Upper lobe of left lung (tissue), 6 donors: ENCODE results near the gene CYP4B1. TPM values are rescaled to one million over a fixed set of nuclear protein-coding genes. Genes with fewer than 3 reads are reported as not detected.
A peak's percentile ranks its signal among the peaks of the same experiment; 100 is the strongest.
"Not testable (repeated sequence)": the region's sequence is repeated elsewhere in the genome, so short reads cannot be mapped to it uniquely, and the experiment has no call there.

ENCODE experiments used
- ATAC-seq, 2 donors: fragments of 200-7000 bp; cut with Tn5 transposase; one replicate each; pipeline ENCODE4 v1.9.1; 2022; ENCODE audit warnings: mild to moderate bottlenecking in 2 of 2, moderate library complexity in 2 of 2; ENCODE audit not compliant: low FRiP score in 2 of 2
- DNase-seq, 2 donors: peaks; one replicate each; pipeline ENCODE4 v3.0.0-alpha.2; 2019 to 2020
- H3K27ac ChIP-seq, 4 donors: fragments of 200-600 bp; sonication (generic); one replicate each; pipeline ENCODE4 v1.5.1; 2016 to 2019
- H3K27me3 ChIP-seq, 4 donors: fragments of 200-600 bp; sonication (generic); one replicate each; pipeline ENCODE4 v1.5.1; 2017 to 2019
- H3K36me3 ChIP-seq, 4 donors: fragments of 200-600 bp; sonication (generic); one replicate each; pipeline ENCODE4 v1.5.1; 2016 to 2019
- H3K4me1 ChIP-seq, 4 donors: fragments of 200-600 bp; sonication (generic); one replicate each; pipeline ENCODE4 v1.5.1; 2018 to 2019
- H3K4me3 ChIP-seq, 4 donors: fragments of 200-600 bp; sonication (generic); one replicate each; pipeline ENCODE4 v1.5.1; 2017 to 2019; ENCODE audit warnings: mild to moderate bottlenecking in 2 of 4, moderate library complexity in 1 of 4
- H3K9me3 ChIP-seq, 4 donors: fragments of 200-600 bp; sonication (generic); one replicate each; pipeline ENCODE4 v1.5.1; 2018 to 2019
- CTCF ChIP-seq, 6 experiments: fragments of 450-650 bp in 4 of 6; fragments of 200-600 bp in 2 of 6; sonication (generic) in 2 of 6; IDR thresholded peaks; one replicate each; pipeline ENCODE4 v1.5.1; 2016 to 2019; ENCODE audit warnings: antibody characterized with exemption in 6 of 6
- EP300 ChIP-seq, 4 donors: sonication (generic); formaldehyde crosslinking; IDR thresholded peaks; one replicate each; pipeline ENCODE4 v1.5.1; 2017; ENCODE audit warnings: antibody characterized with exemption in 4 of 4, control low read depth in 2 of 4
- POLR2A ChIP-seq, 4 donors: fragments of 450-650 bp; IDR thresholded peaks; one replicate each; pipeline ENCODE4 v1.5.1; 2016 to 2017; ENCODE audit warnings: antibody characterized with exemption in 4 of 4, mild to moderate bottlenecking in 2 of 4
- POLR2AphosphoS5 ChIP-seq, 2 donors: sonication (generic); formaldehyde crosslinking; IDR thresholded peaks; one replicate each; pipeline ENCODE4 v1.5.1; 2017; ENCODE audit warnings: antibody characterized with exemption in 2 of 2
- WGBS, 2 donors: methylation state at CpG; one replicate each; pipeline ENCODE4 v1.1.5; 2017 to 2018; 5-methylcytosine and 5-hydroxymethylcytosine counted together
- total RNA-seq, 6 donors: library from RNA; depleted of rRNA in 4 of 6; stranded (reverse); fragments of >200 nt in 4 of 6; gene quantifications; one replicate each; pipeline versions ENCODE4 v1.1.0 to v1.2.1, GENCODE V29; 2016 to 2021
- donor health status: DM: no; HTN: no; CAD: no; lungs with moderate emphysema.
- donor health status: DM: no; HTN: yes; CAD: no; lungs with severe emphysema.

Gene CYP4B1
- total RNA-seq, 6 donors from 2014 or later, result 211 to 1,043 (median 640) TPM

- H3K27ac ChIP-seq, result not testable (repeated sequence)
Measured at GRCh38 chr1:46857660-46858065, 58.8 kb downstream of the CYP4B1 start.

DNA sequence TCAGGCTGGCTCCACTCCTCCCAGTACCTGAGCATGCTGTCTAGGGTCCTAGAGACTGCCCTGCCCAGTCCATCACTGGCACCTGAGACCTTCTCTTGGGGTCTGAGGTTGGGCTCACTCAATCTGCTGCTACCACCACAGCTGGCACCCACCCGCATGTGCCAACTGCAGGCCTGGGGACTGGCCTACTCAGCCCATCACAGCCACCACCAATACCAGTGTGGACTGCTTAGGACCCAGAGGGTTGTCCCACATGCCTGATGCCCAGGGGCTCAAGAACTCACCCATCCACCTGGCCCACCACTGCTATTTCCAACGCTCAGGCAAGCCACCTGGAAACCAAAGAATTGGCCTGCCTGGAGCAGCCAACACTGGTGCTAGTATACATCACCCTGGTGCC lies 63.5 kb downstream of the CYP4B1 start:
- H3K9me3 ChIP-seq, result peaks cover 0 to 8% (median 4%) of the 10 kb centered on the region in 4 donors
- no peak overlapping the region for H3K4me3 ChIP-seq
- DNase-seq, result no peak
- no peaks in the 10 kb centered on the region for H3K27me3 ChIP-seq
- no peaks in the 10 kb centered on the region for H3K36me3 ChIP-seq
- peak; percentile 23 to 49 for ATAC-seq
- H3K27ac ChIP-seq, result no peak overlapping the region
- no peaks in the 10 kb centered on the region for H3K4me1 ChIP-seq
- TF ChIP-seq EP300 (IDR thresholded peaks at IDR 0.05), result no peak
- no peak for TF ChIP-seq POLR2AphosphoS5 (IDR thresholded peaks at IDR 0.05)
- TF ChIP-seq POLR2A (IDR thresholded peaks at IDR 0.05), result no peak
- no peak for TF ChIP-seq CTCF (IDR thresholded peaks at IDR 0.05)
- WGBS, 2 donors, result 80 to 82% methylated on average over 1 to 2 of the region's 2 CpGs

More at GRCh38 chr1:46857660-46858065, 58.8 kb downstream of the CYP4B1 start:
- ATAC-seq (peak; percentile 38 to 88), DNase-seq (peak in 1 of 2 donors; percentile 51)
- not testable (repeated sequence) for H3K4me1 ChIP-seq, H3K27me3 ChIP-seq, H3K9me3 ChIP-seq, H3K36me3 ChIP-seq, H3K4me3 ChIP-seq
- TF ChIP-seq EP300 (IDR thresholded peaks at IDR 0.05), result peak in 1 of 4 donors; percentile 31
- TF ChIP-seq POLR2AphosphoS5 (IDR thresholded peaks at IDR 0.05), result peak in 1 of 2 donors; percentile 34
- 39 to 43% methylated on average over 8 of the region's 8 CpGs for WGBS, 2 donors

Other genes with a start within 250 kb of the CYP4B1 start
- gene KNCN, start 247.4 kb upstream of the CYP4B1 start, total RNA-seq, result not detected
- gene MKNK1, start 194.8 kb upstream of the CYP4B1 start, total RNA-seq, result 100 to 1,000 TPM in 1 of 6 donors, 10 to 100 TPM in 5; 45.7 to 174 (median 62.2) TPM
- 10 to 100 TPM; 15.1 to 33.3 (median 22.2) TPM for gene MOB3C, start 182.2 kb upstream of the CYP4B1 start, total RNA-seq
- 10 to 100 TPM; 26.2 to 39.6 (median 34.3) TPM for gene ATPAF1, start 130.7 kb upstream of the CYP4B1 start, total RNA-seq
- not detected for gene TEX38, start 127.2 kb upstream of the CYP4B1 start, total RNA-seq
- 100 to 1,000 TPM; 100 to 171 (median 115) TPM for gene EFCAB14, start 79.9 kb upstream of the CYP4B1 start, total RNA-seq
- gene CYP4A11, start 142.4 kb downstream of the CYP4B1 start, total RNA-seq, result under 1 TPM in 1 of 6 donors, not detected in 5; 0.14 TPM
- gene CYP4X1, start 224.6 kb downstream of the CYP4B1 start, total RNA-seq, result 10 to 100 TPM in 5 of 6 donors, 1 to 10 TPM in 1; 8.9 to 61.3 (median 21.4) TPM